ENCODE results near the gene CHKB.

- TF ChIP-seq CTCF (conservative IDR thresholded peaks at IDR 0.05; ENCODE audit: low read depth, low read length) (no peak), RFX5 (IDR thresholded peaks at IDR 0.05; ENCODE audit: low read depth, low read length) (no peak), POLR2A (IDR thresholded peaks at IDR 0.05; ENCODE audit: low read depth, low read length) (no peak), CEBPB (IDR thresholded peaks at IDR 0.05; ENCODE audit: low read depth, low read length) (no peak), FOS (IDR thresholded peaks at IDR 0.05; ENCODE audit: low read depth, low read length) (no peak), CHD1 (IDR thresholded peaks at IDR 0.05; ENCODE audit: low read depth, low read length) (no peak), SMC3 (IDR thresholded peaks at IDR 0.05; ENCODE audit: low read depth, low read length) (no peak), RAD21 (IDR thresholded peaks at IDR 0.05; ENCODE audit: low read length) (no peak), MAZ (IDR thresholded peaks at IDR 0.05; ENCODE audit: borderline replicate concordance, low read depth, low read length) (no peak)
- TF ChIP-seq, protein P1, sequence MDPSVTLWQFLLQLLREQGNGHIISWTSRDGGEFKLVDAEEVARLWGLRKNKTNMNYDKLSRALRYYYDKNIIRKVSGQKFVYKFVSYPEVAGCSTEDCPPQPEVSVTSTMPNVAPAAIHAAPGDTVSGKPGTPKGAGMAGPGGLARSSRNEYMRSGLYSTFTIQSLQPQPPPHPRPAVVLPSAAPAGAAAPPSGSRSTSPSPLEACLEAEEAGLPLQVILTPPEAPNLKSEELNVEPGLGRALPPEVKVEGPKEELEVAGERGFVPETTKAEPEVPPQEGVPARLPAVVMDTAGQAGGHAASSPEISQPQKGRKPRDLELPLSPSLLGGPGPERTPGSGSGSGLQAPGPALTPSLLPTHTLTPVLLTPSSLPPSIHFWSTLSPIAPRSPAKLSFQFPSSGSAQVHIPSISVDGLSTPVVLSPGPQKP (IDR thresholded peaks at IDR 0.05; ENCODE audit: borderline replicate concordance, low read depth, low read length), result no peak
- TF ChIP-seq, protein P2, sequence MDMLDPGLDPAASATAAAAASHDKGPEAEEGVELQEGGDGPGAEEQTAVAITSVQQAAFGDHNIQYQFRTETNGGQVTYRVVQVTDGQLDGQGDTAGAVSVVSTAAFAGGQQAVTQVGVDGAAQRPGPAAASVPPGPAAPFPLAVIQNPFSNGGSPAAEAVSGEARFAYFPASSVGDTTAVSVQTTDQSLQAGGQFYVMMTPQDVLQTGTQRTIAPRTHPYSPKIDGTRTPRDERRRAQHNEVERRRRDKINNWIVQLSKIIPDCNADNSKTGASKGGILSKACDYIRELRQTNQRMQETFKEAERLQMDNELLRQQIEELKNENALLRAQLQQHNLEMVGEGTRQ (IDR thresholded peaks at IDR 0.05; ENCODE audit: low read depth, low read length), result no peak
Observed at GRCh38 chr22:50602338-50602700, 19.7 kb upstream of the CHKB start.
